HG02678 (cell line): ENCODE data around the gene PHB1.
"Not testable (repeated sequence)": the region's sequence is repeated elsewhere in the genome, so short reads cannot be mapped to it uniquely, and the experiment has no call there.

Source experiments
- ATAC-seq: cut with Tn5 transposase; IDR thresholded peaks from one replicate; pipeline ENCODE4 v1.9.1; 2021; ENCODE audit warnings: mild to moderate bottlenecking, moderate library complexity; ENCODE audit not compliant: unreplicated experiment

Gene PHB1

DNA sequence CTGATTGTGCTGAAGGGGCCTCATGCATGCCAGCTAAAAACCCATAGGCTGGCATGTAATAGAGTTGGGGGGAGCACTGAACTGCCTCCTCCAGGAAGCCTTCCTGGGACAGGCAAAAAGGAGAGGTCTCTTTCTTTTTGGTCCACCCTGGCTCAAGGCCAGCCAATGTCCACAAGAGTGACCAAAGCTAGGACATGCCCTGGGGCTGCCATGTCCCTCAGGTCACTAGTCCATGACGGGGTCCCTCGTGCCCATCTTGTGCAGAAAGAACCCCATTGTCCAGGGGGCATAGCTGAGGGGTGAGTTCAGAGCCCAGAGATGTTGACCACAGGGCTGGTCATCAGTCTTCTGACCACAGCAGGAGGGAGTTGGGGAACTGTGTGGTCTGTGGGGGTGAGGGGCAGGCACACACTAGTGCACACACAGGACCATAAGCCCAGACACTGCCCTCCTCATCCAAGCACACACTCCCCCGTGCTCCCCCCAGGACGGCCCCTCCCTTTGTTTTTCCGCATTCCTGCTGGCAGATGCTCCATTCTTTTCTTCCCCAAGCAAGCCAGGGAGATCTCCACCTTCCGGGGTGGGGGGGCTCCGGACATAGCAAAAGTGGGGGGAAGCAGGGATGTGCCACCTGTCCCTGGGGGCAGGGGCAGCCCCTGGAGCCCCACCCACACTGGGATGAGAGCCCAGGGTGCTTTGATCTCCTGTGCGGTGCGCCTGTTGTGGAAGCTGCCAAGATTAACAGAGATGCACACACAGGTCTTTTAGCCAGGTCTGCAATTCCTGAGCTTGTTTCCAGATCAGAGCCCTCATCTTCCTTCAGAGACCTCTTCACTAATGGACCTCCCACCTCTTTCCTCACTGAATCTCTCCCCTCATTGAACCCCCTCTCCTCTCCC, 25.2 kb upstream of the PHB1 start:
- no peak for ATAC-seq

DNA sequence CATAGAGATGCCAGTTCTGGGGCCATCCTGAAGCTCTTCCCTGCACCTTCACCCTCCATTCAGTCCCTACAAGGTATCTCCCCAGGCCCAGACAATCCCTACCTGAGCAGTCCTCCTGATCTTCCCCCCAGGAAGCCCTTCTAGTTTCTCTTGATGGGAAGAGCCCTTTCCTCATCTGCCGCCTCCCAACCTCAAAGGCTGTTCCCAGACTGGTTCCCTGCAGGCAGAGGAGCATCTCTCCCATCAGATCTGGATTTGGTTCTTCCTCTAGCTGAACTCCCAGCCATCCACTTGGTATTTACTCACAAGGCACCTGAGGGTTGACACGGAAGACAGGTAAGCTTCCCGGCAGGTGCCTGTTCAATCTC, 24.6 kb upstream of the PHB1 start:
- ATAC-seq, result no peak

DNA sequence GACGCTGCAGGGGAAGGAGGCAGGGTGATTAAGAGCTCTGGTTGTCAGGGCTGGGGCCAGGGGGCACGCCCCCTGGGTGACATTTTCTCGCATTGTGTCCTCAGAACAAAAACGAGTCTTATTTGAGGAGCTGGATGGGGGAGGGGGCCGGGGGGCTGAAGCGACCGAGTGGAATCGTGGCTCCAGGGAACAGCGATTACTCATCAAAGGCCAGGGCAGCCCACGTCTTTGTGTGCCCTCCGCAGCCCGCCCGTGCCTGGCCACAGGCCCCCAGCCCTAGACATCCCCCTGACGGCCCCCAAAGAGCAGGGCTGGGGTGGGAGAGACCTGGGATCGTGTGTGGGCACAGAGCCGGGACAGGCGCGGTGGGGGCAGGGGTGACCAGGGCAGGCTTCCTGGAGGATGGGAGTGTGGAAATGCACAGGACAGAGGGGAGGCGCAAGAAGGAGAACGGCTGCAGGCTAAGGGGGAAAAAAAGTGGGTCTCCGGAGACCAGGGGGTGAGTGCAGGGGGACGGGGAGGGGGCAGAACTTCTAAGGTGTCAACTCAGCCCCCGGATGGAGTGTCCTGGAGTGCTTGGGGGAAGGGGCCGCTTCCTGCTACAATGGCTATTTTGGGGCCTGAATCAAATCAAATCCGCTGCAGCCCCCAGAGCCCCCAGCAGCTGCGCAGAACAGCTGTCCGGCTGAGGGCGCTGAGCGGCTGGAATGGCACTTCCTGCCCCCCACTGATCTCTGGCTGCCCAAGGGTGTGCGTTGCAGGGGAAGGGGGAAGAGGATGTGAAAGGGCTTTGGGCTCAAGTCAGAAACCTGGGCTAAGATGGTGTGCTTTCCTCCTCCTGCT, 24.0 kb upstream of the PHB1 start:
- no peak for ATAC-seq

DNA sequence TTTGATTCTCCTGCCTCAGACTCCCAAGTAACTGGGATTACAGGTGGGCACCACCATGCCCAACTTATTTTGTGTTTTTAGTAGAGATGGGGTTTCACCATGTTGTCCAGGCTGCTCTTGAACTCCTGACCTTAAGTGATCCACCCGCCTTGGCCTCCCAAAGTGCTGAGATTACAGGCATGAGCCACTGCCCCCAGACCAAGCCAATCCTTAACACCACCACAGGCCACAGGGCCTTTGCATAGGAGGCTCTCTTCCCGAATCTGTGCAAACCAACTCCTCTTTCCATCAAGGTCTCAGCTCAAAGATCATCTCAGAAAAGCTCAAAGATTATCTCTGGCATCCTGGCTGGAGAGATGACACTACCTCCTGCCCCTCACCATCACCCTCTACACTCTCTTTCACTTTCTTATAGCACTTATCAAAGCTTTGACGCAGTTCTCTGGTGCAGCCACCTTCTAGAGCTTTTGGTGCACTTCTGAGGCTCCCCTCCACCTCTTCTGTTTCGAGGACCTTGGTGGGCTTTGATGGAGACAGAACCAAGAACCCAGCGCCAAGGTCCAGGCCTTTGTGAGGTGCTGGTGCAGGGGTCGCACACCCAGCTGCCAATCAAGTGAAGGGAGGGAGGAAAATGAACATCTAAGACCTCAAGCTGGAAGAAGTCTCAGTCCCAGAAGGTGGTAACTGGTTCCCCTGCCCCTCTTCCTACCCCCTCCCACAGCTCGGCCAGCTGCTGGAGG, 23.2 kb upstream of the PHB1 start:
- ATAC-seq, result no peak

DNA sequence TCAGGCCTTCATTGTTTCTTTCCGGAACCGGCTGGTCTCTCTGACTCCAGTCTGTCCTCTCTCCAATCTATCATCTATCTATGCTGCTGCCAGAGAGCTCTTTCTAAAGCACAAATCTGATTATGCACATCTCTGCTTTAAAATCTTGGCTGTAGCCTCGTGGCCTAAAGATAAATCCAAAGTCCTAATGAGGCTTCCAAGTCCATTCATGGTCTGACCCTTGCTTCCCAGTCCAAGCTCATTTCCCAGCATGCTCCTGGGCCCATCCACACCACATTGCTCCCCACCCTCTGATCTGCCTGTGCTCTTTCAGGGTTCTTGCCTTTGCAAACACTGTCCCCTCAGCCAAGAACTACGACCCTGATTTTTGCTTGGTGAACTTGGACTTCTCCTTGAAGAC, 21.5 kb upstream of the PHB1 start:
- ATAC-seq, result no peak

DNA sequence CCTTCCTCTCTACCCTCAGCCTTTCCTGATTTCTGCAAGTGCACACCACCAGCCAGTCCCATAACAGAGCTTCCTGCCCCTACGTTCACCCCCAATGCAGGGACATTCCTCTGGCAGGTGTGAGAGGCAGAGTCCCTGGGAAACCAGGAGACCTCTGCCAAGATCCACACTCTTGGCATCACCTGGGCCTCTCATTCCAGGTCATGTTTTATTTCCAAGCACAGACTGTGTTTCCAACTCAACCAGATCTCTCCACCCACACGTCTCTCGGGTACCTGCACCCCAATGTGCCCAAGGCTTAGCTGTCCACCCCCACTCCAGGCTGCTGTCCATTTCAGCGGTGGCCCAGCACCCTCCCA, 21.0 kb upstream of the PHB1 start:
- no peak for ATAC-seq

DNA sequence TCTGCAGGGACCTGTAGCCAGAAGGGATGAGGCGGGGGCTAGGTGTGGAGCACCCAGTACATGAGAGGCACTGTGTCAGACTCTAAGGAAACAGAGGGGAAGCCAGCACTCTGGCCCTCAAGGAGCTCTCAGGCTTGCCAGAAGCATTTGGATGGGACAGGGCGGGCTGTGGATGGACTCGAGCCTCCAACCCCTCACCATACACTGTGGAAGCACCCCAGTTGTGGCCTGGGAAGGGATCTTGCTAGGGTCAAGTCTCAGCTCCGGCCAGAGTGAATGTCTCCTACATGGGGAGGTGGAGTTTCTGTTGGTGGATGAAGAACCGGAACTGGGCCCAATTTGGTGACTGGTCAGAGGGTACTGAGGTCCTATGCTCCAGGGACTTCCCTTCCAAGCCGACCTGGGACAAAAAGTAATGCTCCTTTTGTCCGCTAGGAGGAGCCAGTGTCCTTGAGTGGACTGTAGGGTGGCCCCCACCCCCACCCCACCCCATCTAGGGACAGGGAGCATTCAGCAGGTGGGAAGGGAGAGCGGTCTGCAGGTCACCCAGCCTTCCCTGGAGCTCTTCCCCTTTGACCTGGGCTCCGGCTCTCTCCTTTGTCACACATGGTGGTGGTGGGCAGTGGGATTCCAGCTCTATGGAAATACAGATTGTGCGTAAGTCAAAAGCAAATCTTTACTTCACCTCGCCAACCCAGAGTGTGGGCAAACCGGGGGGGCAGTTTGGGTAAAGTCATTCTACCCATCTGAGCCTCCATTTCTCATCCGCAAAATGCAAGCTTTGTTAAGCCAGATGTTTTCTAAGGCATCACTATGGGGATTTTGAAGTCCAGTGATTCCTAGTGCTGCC, 20.4 kb upstream of the PHB1 start:
- ATAC-seq, result no peak

DNA sequence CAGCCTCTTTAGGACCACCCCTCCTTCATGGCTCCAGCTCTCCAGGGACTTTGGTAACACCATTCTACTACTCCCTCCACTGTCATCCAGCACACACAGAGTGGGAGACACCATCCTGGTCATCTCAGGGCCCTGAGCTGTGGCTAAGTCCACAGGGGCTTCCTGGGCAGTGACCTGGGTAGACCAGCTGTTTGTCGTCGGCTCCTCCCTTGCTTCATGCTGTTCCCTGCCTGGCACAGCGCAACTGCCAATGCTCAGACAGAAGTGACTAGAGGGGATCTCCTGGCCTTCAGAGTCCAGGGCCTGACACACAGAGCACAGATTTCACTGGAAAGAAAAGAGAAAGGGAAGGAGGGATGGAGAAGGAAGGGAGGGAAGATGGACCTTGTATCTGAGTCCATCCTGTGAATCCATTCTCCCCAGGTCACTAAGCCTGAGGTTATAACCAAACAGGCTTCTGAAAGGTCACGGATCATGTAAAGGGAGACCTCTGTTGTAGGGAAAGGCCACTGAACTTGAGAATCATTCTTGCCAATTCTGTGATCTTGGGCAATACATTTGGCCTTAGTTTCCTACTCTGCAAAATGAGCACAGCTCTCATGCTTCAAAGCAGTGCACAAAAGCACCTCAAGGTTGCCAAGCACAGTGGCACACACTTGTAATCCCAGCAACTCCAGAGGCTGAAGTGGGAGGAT, 18.5 kb upstream of the PHB1 start:
- no peak for ATAC-seq

DNA sequence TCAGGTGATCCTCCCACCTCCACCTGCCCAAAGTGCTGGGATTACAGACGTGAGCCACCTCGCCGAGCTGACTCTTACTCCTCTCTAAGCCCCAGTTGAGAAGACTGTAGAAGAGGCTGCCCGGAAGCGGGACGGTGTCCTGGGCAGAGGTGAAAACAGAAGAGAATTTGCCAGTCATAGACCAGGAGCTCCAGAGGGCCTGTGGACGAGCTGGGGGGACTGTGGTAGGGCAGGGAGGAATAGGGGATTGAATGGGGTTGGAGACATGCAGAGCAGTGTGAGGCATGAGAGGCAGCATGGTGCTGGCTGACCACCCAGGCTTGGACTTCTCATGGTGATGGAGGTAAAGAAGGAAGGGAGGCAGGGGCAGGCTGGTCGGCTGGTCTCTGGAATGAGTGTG, 17.1 kb upstream of the PHB1 start:
- no peak for ATAC-seq

DNA sequence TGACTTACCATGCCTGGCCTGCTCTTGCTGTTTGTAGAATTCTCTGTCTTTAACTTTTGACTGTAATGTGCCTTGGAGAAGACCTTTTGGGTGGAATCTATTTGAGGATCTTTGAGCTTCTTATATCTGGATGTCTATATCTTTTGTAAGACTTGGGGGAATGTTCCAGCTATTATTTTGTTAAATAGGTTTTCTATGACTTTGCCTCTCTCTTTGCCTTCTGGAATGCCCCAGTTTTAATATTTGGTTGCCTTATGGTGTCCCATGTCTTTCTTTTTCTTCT, 10.3 kb upstream of the PHB1 start:
- ATAC-seq, result no peak

DNA sequence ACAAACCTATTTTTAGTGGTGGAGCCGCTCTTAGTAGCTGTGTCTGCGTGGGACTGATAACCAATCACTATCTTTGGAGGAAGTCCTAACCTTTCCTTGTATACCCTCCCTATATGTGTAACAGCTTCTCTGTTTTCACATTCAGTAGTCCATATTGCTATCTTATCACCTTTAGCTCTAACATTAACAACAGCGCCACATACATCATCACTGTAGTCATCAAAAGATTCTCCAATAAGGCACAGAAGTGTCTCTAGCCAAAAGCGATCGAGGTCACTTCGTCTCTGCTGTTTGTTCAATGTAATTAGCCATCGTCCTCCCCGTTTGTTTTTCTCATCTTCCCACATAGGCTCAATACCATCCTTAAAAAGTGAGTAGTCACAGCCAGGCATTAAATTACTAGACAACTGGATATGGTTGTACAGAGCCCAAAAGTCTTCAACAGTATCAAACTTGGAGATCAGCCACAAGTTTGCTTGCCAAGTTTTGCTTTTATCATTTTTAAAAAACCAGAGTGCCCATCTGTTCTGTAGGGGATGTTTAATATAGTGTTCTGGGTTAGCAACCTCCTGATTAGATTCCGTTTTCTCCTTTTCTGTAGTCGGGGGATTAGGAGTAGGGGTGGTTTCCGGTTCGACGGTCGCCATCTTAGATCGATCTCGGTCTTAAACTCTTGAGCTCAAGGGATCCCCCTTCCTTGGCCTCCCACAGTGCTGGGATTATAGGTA, 9.8 kb upstream of the PHB1 start:
- not testable (repeated sequence) for ATAC-seq

DNA sequence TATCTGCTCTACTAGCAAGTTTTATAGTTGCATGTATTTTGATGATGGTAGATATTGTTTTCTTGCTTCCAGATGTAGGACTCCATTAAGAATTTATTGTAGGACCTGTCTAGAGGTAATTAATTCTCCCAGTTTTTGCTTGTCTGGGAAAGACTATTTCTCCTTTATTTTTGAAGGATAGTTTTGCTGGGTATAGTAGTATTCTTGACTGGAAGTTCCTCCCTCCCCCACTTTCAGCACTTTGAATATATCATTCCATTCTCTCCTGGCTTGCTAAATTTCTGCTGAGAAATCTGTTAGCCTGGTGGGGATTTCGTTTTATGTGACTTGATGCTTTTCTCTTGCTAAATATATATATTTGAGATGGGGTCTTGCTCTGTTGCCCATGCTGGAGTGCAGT, 8.0 kb upstream of the PHB1 start:
- no peak for ATAC-seq

DNA sequence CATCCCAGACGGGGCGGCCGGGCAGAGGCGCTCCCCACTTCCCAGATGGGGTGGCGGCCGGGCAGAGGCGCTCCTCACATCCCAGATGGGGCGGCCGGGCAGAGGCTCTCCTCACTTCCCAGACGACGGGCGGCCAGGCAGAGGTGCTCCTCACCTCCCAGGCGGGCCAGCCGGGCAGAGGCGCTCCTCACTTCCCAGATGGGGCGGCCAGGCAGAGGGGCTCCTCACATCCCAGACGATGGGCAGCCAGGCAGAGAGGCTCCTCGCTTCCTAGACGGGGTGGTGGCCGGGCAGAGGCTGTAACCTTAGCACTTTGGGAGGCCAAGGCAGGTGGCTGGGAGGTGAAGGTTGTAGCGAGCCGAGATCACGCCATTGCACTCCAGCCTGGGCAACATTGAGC, 5.1 kb upstream of the PHB1 start:
- ATAC-seq, result not testable (repeated sequence)

DNA sequence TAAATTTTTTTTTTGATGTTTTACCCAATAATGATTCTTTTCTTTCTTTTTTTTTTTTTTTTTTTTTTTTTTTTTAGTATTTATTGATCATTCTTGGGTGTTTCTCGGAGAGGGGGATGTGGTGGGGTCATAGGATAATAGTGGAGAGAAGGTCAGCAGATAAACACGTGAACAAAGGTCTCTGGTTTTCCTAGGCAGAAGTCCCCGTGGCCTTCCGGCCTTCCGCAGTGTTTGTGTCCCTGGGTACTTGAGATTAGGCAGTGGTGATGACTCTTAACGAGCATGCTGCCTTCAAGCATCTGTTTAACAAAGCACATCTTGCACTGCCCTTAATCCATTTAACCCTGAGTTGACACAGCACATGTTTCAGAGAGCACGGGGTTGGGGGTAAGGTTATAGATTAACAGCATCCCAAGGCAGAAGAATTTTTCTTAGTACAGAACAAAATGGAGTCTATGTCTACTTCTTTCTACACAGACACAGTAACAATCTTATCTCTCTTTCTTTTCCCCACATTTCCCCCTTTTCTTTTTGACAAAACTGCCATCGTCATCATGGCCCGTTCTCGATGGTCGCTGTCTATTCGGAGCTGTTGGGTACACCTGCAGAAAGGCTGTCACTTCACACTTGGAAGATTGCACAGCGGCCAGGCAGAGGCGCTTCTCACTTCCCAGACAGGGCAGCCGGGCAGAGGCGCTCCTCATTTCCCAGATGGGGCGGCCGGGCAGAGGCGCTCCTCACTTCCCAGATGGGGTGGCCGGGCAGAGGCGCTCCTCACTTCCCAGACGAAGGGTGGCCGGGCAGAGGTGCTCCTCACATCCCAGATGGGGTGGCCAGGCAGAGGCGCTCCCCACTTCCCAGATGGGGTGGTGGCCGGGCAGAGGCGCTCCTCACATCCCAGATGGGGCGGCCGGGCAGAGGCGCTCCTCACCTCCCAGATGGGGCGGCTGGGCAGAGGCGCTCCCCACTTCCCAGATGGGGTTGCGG, 4.4 kb upstream of the PHB1 start:
- ATAC-seq, result not testable (repeated sequence)

DNA sequence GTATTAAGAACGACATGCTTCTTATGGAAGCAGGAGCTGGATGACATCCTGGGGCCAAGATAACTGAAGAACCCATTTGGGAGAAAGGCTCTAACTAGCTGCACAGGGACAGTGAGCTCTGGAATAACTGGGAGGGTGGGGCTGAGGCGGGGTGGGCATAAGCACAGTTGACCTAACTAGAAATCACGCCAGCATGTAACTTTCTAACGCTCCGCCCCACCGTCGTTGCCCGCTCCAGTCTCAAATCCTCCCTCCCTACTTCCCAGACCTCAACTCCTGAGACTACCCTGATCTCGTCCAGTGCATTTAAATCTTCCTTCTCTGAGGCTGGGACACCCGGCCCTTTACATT, 436 bp downstream of the PHB1 start:
- no peak for ATAC-seq

DNA sequence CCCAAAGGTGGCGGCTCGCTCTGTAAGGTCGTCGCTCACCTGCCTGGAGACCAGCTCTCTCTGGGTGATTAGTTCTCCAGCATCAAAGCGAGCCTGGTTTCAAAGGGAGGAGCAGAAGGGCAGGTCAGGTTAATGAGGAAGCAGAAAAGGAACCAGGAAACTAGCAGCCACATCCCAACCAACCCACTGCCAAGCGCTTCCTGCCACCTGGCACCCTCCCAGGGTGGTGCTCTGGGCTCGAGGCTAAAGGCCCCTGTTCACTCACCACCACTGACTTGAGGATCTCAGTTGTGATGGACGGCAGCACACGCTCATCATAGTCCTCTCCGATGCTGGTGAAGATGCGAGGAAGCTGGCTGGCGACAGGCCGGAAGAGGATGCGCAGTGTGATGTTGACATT, 5.6 kb downstream of the PHB1 start:
- no peak for ATAC-seq

DNA sequence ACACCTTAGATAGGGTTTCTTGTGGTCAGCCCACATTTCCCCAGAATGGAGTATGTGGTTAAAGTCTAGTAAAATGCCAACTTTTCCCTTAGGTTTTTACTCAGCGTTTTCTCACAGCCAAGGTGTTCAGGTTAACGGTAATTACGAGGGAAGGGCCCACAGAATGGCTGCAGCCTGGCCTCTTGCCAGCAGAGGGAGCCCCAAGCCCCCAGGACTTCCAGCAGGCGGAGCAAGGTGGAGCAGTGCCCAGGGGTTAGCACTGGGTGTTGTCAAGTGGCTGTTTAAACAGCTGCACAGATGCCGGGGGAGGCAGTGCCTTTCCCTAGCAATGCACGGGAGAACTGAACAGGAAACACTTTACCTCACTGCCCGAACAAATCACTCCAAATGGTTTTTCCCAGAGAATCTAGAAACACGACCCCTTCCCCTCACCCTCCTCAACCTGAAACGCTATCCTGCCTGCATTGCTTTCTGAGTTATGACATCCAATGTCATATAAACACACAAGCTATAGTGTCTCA, 6.6 kb downstream of the PHB1 start:
- ATAC-seq, result peak; percentile 64

DNA sequence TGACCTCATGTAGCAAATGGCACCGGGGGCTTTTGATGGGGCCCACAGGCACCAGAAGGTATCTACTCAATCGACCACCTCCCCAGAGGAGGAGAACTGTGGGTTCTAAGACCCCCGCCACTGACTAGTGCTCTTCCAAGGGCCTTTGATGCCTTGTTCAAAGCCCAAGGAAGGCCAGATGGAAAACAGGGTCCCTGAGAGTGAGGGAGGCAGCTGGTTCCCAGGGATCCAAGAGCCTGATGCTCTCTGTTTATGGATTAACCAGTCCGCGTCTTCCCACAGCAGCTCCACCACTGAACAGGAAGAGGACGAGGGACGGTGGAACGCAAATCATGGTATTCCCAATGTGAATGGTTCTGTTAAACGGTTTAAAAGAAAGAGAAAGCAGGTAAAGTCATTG, 7.6 kb downstream of the PHB1 start:
- no peak for ATAC-seq
